ENCODE data around the gene DCAF5.
"Not testable (repeated sequence)": the region's sequence is repeated elsewhere in the genome, so short reads cannot be mapped to it uniquely, and the experiment has no call there.

DCAF5 gene

DNA sequence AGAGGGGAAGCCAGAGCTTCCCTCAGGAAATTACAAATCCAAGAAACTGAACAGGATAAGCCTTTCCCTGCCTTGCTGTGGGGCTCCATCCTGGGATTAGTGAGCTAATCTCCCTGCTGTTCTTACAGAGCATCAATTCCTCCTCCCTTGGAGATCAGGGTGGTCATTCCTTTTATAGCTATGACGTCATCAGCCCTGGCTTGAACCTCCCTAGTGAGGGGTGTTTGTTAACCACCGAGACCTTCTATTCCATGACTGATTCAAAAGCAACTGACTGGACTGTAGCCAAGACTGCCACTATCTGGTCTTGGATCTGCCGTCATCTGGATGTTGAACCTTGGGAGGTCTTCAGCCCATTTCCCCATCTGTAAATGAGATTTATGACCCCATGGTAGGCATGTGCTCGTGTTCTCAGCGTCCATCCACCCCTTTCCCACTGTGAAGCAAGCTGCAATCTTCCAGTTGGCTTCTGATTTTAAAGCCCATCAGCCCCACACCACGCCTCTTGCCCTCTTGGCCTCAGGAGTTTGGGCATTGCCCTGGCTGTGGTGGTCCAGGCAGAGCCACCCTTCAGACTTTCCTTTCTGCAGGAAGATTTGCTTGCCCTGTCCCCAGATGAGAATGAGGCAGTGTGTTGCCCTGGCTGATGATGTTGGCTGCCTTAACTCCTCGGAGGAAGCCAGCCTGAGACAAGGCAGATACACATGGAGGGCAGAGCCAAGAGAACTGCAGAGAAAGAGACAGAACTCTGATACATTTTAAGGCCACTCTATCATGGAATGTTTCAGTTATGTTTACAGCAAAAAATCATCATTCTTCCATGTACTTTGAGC lies 114.2 kb downstream of the DCAF5 start:
- no peak for DNase-seq

GRCh38 chr14:69037790-69038454 lies 115.0 kb downstream of the DCAF5 start:
- no peak for DNase-seq

DNA sequence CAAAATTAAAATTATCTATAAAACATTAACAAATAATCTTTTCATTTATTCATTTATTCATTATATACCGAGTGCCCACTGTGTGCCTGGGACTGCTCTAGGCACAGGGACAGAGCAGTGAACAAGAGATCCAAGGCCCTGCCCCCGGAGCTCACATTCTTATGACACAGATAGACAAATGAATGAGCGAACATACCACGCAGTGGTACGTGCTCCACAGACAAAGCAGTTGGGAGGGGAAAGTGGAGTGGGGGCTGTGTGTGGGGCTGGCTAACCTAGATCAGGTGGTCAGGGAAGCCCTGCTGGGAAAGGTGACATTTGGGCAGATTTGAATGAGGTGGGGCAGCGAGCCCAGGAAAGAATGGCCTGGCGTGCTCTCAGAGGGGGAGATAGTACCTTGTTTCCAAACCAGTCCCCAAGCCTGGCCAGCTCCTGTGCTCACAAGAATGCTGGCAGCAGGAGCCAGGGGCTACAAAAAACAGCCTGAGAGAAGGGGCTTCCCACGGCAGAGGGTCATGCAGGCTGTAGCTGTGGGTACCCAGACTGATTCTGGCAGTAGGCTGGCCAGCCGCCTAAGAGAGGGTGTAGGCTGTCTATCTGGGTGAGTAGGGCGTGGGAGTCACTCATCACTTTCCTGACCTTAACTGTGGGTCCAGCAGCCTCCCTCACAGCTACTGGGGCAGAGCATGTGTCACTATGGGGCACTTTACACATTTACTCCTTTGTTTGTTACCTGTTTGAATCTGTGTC lies 116.0 kb downstream of the DCAF5 start:
- no peak for DNase-seq

DNA sequence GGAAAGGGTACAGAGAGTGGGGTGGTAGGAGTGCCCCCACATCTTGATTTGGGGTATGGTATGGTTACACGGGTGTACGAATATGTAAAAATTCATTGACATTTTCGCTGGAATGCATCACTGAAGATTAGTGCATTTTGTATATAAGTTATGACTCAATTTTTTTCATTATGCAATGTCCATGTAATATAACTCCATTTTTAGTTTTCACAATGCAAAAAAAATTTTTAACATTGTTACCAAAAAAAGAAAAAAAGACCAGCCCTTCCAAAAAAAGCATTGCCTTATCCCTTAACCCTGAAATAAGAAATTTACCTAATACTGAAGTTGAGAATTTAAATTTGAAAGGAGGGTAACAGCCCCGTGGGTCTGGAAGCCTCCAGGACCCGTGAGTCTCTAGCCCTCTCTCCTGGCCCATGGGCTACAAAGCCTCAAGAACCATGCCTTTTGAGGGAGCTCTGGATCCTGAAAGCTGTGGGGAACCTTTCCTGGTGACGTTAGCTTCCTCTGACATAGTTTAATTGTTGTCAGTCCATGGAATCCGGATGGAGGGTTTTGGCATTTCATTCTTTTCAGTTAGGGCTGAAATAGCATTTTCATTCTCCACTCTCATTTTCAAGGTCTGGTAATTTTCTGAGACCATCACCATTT lies 118.2 kb downstream of the DCAF5 start:
- DNase-seq = no peak

- DNase-seq = no peak
These were observed 125.5 kb downstream of the DCAF5 start for GRCh38 chr14:69027242-69027913.

DNA sequence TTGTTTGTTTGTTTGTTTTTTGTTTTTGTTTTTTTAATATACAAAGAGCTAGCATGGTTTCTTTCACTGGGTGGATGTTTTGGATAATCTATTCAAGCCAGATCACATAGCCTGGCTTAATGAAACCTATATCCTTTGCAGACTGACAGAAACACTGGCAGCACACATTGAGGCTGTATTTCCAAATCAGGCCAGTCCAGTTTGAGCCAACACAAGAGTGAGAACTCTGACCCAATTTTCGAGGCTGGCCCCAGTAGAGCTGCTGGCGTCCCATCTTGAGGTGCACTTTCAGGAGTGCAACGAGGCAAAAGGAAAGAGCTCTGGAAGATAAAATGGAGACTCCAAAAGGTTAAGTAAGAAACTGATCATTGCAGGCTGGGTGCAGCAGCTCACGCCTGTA lies 129.9 kb downstream of the DCAF5 start:
- DNase-seq = no peak

- DNase-seq = not testable (repeated sequence)
These were observed 130.8 kb downstream of the DCAF5 start for GRCh38 chr14:69022093-69022492.

DNA sequence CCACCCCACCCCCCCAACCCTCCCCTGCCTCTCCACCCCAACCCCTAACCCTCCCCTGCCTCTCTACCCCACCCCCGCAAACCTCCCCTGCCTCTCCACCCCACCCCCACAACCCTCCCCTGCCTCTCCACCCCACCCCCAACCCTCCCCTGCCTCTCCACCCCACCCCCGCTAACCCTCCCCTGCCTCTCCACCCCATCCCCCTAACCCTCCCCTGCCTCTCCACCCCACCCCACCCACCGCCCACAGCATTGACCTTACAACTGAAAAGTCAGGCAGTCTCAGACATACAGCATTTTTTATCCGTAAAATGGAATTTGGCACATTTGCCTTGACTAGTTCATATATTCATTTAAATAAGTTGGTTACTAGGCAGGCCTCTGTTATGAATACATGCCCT lies 135.2 kb downstream of the DCAF5 start:
- no peak for DNase-seq

GRCh38 chr14:69014829-69015259 lies 138.1 kb downstream of the DCAF5 start:
- no peak for DNase-seq

GRCh38 chr14:69013943-69014782 lies 138.8 kb downstream of the DCAF5 start:
- peak; percentile 74 for DNase-seq

DNA sequence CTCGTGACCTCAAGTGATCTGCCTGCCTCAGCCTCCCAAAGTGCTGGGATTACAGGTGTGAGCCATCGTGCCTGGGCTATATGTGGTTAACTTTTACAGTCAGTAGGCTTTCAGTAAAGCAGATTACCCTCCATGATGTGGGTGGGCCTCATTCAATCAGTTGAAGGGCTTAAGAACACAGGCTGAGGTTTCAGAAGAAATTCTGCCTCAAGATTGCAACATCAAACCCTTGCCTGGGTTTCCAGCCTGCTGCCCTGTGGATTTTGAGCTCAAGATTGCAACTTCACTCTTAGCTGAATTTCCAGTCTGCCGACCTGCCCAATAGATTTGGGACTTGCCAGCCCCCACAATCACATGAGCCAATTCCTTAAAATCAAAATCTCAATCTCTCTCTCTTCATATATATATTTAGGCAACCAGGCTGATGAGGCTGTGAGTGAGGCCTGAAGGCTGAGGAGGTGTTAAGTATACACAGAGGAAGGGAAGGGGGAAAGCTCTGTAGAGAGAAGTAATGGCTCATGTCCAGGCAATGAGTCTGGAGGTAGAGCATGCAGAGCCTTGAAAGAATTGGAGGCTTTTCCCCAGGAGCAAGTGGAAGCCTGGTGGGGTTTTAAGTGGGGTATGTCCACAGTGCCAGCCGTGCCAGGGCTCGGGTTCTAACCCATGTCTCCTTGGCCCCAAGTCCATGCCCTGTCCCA lies 140.5 kb downstream of the DCAF5 start:
- no peak for DNase-seq

GRCh38 chr14:69010648-69011047 lies 142.3 kb downstream of the DCAF5 start:
- no peak for DNase-seq

- DNase-seq = no peak
These were observed 144.5 kb downstream of the DCAF5 start for GRCh38 chr14:69008421-69008884.

- no peak for DNase-seq
These were observed 146.6 kb downstream of the DCAF5 start for GRCh38 chr14:69006346-69006745.

DNA sequence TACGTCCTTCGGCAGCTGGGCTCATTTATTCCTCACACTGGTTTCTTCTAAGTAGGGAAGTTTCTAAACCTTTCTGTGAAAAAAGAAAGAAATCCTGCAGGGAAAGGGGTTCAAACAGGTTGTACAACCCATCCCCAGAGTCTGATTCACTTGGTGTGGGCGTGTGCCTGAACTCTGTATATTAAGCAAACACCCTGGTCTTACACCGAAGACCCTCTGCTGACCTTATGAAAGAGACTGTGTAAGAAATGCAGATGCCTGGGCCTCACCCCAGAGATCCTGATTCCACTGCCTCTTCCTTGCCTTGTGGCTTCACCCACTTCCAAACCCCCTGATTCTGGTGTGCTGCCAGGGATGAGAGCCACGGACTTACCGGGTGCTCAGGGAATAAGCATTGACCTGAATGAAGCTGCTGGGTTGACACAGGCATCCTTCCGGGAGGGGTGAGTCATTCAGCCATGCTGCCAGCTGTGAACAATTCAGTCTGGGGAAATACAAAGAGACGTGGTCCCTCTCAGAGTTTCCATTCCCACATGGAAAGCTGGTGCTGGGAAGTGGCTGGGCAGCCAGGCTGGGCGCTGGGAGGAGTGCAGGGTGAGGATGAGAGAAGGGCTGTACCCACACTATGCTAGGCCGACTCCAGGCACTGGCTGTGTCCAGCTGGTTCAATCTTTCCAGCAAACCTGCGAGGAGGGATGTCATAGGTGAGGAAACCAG lies 147.3 kb downstream of the DCAF5 start:
- DNase-seq = no peak

GRCh38 chr14:69004731-69005431 lies 148.0 kb downstream of the DCAF5 start:
- DNase-seq = no peak

- no peak for DNase-seq
These were observed 149.3 kb downstream of the DCAF5 start for GRCh38 chr14:69003626-69004025.

- no peak for DNase-seq
These were observed 150.8 kb downstream of the DCAF5 start for GRCh38 chr14:69002069-69002468.

DNA sequence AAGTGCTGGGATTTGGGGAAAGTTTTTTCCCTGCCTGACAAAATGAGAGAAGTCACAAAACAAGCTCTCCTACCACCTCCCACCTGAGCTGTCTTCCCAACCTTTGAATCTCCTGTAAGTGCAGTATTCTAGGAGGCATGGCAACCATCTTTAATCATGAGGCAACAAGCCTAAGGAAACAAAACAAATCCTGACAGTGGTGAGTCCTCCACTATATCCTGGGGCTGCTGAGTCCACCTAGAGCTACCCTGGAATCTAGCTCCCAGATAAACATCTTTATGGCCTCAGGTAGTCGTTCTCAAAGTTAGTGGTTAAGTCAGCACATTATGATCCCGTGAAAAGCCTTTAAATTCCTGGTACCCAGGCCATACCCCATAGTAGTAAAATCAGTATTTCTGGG lies 151.5 kb downstream of the DCAF5 start:
- DNase-seq = no peak

All from RPMI8226 (cell line).